Anterior cingulate cortex (tissue), 58 donors: ENCODE data around the gene PTPRN2.

Experiments
- DNase-seq, 58 donors: peaks; one replicate each; lab custom pipeline; 2025; lab: John Stamatoyannopoulos, UW

Gene PTPRN2

DNA sequence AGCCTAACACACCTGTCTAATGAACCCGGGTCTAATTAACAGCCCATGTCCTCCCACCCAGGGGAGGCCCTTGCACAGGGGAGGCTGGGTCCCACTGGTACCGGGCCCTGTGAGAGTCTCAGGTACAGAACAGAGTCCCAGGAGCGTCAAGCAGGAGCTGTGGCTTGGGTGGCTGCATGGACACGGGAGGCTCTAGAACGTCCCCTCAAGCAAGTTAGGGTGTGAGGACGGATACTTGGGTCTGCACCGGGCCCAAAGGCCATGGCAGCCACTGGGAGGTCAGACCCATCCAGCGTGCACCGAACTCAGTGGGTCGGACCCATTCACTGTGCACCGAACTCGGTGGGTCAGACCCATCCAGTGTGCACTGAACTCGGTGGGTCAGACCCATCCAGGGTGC lies 941.1 kb downstream of the PTPRN2 start:
- DNase-seq, result no peak

DNA sequence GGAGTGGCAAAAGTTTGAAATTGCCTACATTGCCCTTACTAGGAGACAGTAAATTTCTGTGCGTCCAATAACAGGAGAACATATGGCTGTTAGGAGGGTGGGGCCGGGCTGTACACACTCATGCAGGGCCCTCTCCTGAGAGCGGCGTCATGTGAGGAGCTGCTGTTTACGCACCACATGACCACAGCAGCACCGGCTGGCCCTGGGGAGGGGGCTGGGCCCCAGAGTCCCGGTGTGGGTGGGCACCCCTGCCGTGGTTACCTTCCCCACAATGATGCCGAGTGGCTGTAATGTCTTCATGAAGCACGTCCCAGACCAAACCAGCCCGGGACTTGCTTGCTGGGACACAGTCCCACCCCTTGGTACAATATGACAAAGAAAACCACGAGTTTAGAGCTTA lies 942.1 kb downstream of the PTPRN2 start:
- DNase-seq, result no peak

DNA sequence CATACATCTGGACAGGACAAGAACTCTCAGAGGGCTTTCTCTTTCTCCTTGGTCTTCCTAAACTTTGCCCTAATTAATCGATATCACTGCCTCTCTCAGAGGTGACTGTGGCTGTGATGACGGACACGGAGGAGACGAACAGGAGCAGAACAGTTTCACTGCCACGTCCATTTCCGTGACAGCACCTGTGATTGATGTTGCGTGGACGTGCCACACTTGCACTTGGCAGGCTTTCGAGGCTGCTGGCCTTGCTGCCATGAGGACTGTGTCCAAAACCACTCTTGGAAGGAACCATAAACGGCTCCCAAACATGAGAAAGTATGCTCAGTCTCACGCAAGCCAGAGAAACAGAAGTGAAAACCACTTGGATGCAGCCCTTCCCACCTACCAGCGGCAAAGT lies 942.7 kb downstream of the PTPRN2 start:
- DNase-seq, result no peak

DNA sequence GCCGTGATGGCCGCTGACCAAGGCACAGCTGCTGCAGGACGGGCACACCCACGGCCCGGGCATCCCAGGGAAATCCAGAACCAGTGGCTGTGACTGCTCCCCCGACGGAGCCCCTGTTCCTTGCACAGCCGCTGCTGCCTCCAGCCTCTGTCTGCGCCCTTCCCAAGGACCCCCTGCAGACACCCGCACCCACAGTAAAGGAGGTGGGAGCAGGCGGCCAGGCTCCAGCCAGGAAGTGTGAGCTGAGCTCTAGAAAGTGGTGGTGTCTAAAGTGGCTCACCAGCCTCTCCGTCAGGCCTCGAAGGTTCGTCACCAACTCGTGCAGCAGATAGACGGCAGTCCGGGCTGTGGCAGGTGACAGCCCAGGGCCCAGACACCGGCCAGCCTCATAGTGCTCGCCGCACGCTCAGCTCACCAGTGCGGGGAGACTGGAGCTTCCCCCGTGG lies 944.1 kb downstream of the PTPRN2 start:
- no peak for DNase-seq

DNA sequence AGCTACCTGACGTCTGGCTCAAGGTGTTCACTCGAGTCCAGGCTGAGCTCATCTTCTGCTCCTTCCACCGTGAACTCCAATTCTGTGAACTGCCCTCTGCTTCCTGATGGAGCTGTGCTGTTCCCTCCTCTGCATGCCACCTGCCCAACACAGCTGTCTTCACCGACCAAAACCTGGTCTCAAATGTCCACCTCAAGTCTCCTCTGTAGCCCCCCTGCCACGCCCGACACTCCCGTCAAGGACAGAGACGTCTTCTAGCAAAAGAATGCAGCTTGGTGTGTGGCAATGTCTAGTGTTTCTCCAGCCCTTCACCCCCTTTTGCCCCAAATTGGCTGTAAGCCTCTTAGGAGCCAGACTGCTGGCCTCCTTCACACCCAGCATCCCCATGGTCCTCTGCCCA lies 945.8 kb downstream of the PTPRN2 start:
- no peak for DNase-seq

DNA sequence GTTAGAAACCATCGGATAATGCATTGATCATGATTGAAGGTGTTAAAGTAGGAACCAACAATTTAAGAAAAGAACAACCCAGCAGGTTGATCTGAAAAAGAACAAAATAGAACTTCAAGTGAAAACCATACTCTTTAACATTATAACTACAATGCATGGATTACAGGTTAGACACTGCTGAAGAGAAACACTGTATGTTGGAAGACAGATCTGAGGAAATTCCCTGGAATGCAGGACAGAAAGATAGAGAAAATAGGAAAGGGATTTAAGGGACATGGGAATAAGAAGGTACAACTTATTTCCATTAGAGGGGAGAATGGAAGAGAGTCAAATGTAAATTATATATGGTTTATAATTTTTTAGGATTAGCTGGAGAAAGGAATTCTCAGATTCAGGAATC lies 947.5 kb downstream of the PTPRN2 start:
- DNase-seq, result no peak

DNA sequence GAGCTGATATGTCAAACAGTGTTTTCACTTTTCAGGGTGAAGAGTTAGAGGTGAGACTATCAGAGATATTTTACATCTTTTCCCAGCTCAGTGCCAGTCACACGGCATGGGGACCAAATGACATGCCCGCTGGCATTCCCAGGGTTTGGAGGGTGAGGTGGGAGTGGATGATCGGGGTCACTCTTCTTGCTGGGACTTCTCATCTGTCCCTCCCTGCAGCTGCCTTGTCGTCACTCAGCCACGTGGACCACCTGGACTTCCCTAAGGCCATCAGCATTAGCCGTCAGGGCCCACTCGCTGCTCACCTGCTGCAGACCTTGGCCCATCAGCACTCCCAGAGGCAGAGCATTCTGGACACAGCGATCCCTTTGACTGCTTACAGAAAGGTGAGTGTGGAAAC lies 949.1 kb downstream of the PTPRN2 start:
- no peak for DNase-seq

DNA sequence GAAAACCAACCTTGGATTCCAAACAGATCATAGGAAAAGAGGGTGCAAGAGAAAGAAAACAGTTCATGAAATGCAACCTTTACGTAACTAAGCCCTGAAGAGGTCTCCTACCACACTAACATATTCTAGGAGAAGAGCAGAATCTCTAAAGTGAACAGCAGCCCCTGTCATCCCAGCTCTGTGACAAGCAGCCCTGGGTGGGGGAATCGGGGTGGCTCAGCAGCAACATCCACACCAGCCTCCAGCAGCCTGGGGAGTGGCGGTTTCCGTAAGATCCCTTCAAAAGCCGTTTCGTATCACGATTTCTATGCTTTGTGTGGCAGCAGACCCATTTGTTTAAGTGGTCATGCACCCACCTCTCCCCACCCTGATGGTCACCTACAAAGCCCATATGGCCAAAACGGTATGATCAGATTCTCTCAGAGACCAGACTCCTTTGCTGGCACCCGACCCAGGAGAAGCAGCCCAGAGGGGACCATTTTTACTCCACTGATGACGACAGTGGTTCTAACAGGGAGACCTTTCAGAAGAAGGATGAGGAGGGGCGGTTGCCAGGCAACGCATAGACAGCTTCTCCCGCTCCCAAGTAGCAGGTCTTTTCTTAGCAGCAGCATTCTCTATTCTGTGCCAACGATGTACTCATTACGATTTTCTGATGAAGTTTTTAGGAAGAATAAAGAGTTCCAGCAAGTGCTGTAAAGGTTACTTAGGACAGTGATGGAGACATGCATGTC lies 950.2 kb downstream of the PTPRN2 start:
- DNase-seq, result peak in 21 of 58 donors; percentile 9 to 56 (median 33)

DNA sequence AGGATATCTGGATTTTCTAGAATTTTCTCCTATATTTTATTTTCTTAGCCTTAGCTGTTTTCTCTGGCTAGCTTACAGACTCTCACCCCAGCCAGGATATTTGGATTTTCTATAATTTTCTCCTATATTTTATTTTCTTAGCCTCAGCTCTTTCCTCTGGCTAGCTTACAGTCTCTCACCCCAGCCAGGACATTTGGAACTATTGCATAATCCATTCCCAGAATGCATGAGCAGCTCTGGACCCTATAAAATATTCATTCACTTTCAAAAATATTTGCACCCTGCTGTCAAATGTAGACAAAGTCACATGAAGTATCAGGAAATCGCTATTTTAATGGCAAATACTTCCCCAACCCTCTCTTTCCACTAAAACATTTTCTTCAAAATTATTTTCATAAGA lies 952.0 kb downstream of the PTPRN2 start:
- no peak for DNase-seq

DNA sequence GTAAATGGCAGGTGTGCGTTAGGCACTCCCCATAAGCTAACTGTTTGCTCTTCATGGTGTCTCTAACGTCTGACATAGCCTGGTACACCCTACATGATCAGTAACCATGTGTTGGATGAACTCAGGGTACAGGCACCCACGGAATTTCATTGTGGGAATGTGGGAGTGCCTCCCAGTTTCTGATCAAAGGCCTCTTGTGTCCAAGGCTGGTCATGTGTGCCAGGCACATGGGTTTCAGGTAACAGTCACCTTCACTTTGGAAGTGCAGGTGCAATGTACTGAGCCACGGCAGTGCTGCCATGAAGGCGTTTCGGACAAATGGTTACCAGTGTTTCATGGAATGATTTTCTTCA lies 952.5 kb downstream of the PTPRN2 start:
- no peak for DNase-seq

DNA sequence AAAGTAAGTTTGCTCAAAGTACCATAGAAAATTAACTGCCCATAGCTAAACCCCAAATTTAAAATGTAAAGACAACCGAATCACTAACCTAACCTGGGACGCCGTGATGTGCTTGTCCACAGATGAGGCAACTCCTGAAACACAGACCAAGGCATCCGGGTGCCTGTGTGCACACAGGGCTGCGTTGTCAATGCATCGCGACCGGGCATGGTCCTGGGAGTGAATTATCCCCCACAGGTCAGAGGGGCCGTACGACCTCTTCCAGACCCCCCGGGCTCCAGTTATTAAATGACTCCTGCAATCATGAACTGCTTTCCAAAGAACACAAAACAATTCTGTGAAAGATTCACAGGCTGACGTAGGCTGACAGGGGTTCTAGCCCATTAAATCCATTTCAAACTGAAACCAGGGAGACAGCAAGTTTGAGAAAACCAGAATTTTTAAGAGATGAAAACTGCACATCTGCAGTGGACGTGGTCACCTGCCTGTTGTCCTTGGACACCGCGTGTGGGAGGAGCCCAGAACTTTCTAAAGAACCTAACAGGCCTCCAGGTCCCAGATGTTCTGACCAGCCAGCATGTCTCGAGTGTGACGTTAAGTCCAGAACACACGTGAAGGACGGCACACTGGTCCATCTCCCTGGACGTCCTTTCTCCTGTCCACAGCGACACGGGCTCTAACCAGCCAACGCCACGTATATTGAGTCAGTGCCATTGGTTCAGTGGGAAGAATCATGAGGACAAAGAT lies 953.0 kb downstream of the PTPRN2 start:
- no peak for DNase-seq

DNA sequence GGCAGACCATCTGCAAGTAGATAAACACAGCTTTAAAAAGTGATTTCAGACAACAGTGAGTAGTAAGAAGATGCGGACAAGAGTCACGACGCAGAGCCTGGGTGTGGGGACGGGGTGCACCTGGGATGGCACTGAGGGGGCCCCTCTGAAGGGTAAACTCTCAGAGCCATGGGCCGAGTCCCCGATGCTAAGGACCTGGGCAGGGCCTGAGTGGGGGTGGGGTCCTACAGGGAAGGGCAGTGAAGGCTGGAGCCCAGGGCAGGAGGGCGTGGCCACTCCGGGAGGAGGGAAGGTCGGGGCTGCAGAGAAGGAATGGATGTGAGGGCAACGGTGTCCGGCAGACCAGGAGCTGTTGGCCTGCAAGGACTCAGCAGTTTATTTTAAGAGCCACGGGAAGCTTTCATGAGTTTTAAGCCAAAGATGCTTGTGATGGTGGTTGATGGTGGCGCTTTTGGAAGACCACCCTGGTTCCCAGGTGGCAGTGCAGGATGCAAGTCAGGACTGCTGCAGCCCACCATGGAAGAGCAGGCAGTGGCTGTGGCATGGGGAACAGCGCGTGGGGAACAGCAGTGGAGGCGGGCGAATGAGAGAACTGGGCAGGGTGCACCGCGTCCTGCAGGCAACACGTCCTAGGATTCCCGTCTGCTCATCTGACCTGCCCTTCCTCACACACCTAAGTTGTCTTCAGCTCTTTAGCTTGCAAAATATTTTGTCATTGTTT lies 954.0 kb downstream of the PTPRN2 start:
- DNase-seq, result no peak

DNA sequence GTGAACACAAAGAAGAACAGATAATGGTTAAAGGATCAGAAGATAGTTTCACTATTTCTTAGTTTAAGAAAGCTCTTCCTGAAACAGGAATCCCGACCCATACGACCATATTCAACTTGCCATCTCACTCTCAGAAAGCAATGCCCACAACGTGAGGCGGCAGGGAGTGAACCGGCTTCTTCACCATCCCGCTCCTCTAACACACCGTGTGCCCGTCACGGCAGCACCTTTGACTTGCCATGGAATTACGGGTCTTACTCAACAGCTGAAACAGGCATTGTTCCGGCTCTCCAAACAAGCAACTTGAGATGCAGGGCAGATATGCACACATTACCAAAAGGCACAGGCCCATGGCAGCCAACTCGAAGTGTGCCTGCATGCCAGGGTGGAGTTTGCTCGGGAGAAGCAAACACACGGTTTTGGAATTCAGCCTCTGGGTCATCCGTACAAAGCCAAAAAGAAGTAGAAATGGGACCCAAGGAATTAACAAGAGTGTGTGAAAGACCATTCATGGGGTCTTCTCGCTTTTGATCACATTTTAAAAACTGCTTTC lies 957.2 kb downstream of the PTPRN2 start:
- DNase-seq, result peak in 2 of 58 donors; percentile 18 to 21

DNA sequence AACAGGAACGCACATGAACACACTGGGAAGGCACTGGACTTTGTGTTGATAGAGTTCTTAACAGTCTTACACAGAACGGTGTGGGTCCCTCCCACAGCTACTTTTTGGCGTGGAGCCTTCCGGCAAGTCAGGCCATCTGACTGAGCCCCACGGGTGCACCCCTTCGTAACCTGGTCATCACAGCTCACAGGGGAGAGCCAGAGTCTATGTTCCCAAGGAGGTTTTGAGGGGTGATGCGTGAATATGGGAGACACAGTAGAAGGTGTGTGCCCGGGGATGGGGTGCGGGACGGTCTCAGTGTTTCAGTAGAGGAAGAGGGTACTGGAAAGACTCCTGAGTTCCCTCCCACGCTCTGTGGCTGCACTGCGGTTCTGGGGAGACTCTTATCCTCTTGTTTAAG lies 959.2 kb downstream of the PTPRN2 start:
- no peak for DNase-seq

DNA sequence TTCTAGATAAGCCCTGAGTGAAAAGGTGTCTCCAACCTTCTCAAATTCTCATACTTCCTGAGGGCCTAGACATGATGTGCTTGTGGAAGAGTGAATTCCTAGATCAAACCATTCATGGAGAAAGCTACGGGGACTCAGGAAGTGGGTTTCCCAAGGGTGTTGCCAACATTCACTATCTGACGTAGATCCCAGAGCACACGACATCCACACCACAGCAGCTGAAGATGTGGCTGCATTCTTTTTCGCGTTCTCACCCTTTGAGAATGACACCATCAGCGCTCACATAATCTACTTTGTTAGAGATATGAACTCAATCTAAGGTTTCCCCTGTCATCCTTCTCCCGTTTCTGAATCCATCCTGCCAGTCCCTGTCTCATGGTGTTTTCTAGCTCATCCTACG lies 960.0 kb downstream of the PTPRN2 start:
- no peak for DNase-seq

DNA sequence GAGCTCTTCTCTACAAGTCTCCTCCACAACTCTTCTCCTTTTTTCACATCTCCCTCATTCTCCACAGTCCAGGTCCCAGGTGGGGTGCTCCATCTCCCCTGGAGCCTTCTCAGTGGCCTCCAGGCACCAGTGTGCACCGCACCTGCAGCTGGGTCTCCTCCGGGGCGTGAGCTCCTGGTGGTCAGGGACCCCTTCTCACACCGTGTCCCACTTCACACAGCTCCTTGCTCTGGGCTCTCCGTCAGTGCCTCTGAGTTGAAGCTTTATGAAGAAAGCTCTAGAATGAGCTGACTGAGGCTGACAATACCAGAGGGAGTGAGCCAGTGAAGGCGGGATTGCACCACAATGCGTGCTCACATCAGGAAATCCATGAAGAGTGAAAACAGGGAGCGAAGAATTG lies 960.6 kb downstream of the PTPRN2 start:
- no peak for DNase-seq

DNA sequence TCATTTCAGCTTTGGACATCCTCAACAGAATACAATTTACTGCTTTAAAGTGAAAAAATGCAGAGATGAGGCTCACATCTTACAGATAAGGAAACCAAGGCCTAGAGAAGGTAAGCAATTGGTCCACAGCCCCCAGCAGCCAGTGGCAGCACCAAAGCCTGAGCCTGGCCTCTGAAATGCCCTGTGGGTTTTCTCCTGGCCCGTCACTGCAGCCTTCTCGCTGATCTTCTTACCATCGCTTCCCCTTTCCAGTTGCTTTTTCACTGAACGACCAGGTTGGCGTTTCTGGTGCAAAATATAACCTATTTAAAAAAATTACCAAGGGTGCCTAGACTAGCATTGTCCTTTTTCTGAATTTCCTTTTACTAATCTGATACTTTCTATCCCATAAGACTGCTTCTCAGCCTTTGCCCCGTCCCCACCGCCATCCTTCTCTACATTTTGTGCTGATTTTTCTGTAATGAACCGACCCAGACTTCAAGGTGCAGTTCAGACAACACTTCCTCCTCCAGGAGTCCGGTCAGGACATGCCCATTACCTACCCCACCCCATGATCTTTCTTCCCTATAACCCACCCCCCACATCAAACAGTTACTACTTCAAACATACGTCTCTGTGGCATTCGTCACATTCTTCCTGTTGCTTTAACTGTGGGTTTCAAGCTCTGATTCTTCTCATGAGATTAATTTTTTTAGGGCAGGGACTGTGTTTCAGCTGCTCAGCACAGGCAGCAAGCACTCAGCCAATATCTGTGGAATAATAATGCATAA lies 961.5 kb downstream of the PTPRN2 start:
- DNase-seq, result no peak

DNA sequence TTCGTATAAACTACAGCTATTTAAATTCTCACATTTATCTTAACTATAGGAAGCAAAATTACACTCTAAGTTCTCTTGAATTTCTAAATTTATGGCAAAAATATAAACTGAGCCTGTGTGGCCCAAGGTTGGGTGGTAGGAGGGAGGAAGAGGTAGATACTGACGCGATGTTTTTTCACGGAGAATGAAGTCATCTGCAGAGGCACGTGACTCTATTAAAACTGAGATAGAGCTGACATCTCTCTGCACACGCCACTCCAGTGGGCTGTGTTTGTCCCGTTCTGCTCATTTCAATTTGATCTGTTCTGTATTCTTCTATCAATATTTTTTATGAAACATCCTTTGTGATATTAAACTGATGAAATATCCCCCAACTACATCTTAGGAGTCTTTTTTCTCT lies 964.1 kb downstream of the PTPRN2 start:
- DNase-seq, result no peak

DNA sequence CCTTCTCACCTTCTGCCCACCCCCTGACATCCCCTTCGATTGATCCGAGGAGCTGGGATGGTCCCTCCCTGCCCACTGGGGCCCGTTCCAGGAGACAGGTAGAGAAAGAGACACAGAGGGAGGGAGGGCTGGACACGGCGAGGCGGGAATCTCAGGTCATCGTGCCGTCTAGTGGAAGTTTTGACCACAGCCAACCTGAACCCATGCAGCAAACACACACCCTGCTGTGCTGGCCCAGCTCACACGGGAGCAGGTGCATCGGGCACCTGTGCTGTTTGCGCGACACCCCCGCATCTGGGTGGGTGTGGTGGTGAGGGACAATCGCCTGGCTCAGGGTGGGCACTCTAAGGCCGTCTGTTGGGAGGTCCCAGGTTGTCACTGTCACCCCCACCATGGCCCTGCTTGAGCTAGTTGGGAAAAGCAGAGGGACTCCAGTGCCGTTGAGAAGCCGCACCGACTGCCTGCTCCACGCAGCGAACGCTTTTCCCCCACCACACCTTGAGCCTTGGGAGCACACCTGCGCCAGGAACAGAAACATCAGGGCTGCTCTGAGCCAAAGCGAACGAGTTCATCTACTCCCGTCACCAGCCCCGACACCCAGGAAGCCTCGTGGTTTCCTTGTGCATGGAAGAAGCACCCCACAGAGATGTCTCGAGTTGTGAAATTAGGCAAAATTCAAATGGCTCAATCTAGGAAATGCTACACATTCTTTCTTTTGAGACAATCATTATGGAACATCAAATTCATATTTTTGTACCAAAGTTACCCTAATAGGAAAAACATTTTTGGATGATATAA lies 965.0 kb downstream of the PTPRN2 start:
- DNase-seq, result no peak

DNA sequence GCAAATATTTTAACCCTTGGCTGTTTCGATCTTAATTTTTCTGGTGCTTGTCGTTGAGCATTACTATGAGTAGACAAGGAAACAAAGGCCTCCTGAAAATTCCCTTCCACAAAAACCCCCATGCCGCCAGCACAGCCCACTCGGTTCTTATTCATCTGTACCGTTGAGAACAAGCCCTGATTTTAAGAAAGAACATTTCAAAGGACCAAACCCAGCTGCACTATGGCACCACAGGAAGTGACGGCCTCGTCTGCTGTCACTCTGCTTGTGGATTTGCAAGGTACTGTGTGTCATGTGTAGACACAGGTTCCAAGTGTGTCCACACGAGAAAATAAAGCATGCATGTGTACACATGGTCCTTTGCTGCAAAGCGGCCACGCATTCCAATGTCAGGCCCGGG lies 965.6 kb downstream of the PTPRN2 start:
- DNase-seq, result no peak
